HG02763 (cell line): ENCODE results near the gene CCDC86.

ENCODE experiments used
- ATAC-seq: cut with Tn5 transposase; IDR thresholded peaks from one replicate; pipeline ENCODE4 v1.9.1; 2021; ENCODE audit warnings: mild to moderate bottlenecking, moderate library complexity; ENCODE audit not compliant: unreplicated experiment

Gene CCDC86

DNA sequence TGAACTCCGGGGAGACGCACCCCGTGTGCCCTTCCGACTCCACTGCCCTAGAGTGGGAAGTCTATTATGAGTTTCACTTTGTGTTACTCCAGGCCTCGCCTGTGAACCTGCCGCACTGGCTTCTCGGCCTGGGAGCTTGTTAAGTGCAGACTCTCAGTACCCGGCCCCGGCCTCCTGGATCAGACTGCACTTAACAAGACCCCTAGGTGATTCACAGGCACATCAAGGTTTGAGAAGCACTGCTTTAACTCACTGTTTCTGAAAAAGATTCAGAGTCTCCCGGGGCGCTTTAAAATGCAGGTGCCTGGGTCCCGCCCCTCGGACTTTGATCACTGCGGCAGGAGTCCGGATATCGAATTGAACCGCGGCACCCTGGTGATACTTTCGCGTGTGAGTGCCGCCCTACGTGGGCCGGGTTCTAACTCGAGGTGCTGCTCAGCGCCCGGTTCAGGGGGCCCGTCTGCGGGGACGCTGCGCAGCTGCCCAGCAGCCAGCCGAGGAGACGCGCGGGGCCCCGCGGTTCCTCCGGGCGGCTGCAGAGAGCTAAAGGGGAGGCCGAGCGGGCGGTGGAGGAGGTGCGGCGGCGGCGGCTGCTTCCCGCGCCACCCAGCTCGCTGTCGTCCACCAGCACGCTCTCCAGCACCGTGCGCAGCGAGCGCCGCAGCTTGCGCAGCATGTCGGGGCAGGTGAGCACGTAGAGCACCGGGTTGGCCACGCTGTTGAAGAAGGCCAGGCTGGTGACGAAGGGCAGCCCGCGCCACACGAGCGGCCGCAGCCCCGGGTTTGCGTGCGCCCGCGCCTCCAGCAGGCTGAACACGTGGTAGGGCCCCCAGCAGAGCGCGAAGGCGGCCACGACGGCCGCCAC, 10.4 kb downstream of the CCDC86 start:
- ATAC-seq: no peak

DNA sequence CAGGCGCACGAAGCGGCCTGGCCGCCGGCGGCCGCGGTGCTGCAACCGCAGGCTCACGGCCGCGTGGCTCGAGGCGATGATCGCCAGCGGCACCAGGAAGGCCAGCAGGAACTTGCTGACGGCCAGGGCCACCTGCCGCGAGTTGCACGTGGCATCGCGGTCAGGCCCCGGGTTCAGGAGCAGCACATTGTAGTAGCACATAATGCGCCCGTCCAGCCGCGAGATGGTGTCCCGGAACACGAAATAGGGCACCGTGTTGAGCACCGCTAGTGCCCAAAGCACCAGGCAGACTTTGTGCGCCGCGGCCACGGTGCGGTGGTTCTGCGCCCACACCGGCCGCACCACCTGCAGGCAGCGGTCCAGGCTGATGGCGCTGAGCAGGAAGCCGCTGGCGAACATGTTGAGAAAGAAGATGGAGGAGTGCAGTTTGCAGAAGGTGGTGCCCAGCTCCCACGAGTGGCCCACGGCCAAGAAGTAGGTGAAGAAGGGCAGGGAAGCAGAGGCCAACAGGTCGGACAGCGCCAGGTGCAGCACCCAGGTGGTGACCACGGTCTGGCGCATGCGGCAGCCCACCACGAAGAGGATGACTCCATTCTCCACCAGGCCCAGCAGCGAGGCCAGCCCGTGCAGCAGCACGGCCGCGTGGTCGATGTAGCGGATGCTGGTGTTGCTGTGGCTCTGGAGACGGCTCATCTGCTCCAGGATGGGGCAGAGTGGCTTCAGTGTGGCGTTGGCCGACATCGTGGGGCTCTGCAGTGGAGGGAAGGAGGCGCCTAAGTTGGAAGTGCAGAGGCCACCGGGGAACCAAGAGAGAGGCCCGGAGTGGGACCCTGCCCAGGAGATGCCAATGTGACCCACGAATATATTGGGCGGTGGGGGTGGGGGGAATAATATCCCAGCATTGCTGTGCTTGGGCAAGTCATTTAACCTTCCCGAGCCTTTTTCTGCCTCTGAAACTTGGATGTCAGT, 11.4 kb downstream of the CCDC86 start:
- no peak for ATAC-seq

DNA sequence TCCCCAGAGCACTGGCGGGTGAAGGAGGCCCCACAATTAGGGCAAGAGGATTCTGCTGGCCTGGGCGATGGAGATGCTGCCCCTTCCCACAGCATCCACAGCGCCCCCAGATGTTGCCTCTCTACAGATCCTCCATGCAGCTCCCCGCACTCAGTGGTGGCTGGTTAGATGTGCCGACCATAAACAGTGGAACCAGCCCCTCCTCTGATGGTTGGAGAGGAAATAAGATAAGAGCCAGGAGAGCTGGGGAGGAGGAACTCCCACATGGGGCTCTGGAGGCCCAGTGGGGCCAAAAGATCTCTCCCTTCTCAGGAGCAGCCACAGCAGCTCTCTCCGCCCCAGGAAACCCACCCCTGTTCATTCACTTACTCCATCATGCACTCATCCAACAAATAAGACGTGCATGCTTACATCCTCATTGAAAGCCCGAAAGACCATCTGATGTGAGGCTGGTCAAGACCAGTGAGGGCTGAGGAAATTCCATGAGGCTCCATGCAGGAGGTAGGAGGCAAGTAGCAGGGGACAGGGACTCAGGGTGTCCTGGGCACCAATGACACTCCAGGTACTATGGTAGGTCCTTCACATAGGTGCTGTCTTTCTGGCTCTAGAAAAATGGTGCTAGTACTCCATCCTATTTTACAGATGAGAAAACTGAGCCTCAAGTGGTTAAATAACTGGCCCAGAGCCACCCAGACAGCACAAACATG, 12.4 kb downstream of the CCDC86 start:
- ATAC-seq: no peak

DNA sequence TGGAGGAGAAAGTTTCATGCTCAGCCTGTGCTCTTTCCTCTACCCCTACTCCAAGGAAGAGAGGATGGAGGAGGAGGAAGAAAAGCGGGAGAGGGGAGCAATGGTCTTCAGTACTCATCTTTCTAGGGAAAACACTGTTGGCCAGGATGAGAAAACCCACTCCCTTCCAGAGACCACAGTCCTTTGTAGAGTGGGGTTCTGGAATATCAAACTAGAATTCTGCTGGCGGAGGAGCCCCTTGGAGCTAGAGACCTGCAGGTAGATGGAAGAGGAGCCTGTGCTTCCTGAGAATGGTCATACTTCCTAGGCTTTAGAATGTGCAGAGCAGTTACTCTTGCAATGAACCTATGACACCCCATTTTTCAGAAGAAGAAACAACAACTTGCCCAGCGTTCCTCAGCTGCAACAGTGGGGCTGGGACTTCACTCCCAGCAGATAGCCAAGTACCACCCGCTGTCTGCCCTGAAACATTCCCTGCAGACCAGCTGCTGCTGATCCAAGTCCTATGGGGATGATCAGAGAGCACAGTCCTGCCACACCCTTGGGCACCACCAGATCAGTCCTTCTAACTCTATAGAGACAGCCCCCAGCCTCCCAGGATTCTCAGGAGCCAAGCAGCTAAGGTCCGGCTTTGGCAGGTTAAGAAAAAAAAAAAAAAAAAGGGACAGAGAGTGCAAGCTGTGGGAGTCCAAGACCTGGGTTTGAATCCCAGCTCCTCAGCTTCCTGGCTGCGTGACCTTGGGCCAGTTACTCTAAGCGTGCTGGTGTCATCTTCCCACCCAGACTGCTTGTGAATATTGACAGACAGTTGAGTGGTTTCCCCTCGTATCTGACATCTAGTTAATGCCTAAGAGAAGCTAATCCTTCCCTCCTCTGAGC, 13.2 kb downstream of the CCDC86 start:
- no peak for ATAC-seq

DNA sequence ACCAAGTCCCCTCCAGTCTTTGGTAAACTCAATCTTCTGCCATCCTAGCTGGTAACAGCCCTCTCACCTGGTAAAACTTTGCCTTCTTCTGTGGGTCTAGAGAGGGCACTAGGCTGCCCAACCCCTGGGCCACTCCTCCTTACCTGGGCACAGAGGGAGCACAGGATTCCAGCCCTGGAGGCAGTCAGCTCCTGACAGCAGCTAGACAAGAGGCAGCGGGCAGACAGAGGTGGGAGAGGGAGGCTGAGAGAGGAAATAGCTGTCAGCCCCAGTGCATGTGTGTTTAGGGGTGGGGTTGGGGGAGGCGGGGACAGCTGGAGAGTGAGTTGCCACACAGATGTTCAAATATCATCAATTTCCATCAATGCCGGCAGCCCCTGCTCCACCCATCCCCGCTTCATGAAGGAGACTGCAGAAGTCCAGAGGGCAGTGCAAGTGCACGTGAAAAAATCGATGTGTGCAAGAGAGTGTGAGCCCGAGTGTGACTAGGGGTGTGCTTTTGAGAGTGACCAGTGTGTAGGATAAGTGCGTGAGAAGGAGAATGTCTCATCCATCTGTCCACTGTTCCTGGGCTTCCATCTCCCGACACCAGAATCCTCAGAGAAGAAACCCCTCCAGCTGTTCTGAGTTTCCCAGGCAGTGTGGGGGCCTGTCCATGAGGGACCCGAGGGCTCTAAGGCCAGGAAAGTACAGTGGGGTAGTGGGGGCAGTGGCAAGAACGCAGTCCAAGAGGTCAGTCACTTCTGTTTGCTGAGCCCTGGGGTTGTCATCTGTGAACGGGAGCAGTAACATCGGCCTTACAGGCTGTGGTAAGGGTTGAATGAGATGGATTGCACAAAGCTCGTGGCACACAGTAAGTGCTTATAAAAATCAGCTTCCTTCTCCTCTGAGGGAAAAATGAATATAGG, 14.1 kb downstream of the CCDC86 start, which contains the start of gene PTGDR2:
TSS of gene PTGDR2 (minus strand) at position 225 of the 908 bp plus-strand sequence. CDS start 2,228 bp downstream, outside the sequence.
- no peak for ATAC-seq

DNA sequence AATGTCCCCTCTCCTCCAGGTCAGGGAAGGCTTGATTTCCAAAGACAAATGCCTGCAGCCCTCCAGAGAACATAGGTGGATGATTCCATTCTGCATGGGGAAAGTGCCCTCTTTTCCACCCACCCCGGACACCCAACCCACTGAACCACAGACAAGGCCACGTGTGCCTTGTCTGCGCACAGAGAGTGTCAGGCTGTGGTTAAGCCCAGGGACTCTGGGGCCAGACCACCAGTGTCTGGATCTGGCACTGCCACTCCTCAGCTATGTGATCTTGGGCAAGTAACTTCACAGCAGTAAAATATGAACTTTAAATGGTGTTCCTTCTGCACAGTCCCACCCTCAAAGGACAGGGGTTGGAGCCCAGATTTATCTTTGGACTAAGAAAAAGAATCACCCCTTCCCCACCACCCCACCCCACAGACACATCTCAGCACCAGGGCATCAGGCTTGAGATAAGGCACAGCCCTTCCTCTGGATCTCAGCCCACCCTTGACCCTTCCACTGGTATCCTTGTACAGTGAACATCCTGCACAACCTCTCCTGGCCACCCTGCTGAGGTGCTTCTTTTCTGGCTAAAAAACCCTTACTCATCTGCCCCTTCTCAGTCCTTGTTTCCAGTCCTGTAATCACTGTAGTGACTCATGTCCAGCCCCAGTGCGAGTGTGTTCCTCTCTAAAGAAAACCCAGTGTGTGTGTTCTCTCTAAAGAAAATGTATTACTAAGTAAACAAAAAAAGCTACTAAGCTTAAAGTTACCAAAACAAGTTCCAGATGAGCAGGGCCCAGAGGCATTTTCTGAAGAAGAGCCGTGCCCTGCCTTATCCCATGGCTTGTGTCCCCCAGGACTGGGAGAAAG, 15.7 kb downstream of the CCDC86 start:
- no peak for ATAC-seq

DNA sequence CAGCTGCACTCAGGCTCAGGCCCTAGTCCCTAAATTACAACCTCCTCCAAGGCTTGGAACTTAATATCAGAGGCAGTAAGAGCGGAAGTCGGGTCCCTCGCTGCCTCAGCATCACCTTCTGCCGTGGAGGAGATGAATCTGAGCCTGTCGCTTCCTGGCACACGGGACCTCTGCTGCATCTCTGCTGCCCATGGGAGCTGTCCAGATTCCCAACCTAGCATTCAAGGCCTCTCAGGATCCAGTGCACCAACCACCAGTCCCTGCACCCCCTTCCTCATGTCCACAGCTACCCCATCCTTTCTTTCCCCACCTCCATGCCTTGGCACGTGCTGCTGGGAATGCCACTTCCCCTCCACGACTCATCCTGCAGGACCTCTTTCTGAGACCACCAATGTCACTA, 16.3 kb downstream of the CCDC86 start:
- ATAC-seq: no peak

DNA sequence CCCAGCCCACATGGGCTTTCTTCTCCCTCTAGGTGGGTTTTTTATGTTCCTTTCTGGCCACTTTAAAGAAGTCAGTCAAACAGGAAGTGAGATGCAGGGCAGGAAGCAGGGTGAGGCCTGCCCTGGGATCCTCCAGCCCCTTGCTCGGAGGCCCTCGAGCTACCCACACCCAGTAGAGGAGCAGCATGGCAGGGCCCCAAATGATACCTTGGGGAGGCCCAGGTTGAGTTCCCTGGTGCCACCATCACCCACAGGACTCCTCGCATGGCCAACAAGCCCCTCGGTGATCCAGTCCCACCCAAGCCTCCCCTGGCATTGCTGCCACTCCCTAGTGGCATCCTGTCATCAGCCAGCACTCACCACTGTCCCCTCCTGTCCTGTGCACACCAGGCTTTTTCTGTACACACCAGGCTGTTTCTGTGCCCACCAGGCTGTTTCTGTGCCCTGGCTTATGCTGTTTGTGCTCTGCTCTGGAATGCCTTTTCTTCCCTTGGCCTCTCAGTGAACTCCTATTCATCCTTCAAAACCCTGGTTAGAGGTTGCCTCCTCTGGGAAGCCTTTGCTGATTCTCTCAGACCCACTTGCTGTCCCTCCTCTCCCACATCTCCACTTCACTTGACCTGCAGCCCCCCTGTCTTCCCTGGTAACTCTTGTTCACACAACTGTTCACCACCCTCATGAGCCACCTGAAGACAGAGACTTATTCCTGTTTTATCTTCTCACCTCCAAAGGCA, 17.0 kb downstream of the CCDC86 start:
- no peak for ATAC-seq

DNA sequence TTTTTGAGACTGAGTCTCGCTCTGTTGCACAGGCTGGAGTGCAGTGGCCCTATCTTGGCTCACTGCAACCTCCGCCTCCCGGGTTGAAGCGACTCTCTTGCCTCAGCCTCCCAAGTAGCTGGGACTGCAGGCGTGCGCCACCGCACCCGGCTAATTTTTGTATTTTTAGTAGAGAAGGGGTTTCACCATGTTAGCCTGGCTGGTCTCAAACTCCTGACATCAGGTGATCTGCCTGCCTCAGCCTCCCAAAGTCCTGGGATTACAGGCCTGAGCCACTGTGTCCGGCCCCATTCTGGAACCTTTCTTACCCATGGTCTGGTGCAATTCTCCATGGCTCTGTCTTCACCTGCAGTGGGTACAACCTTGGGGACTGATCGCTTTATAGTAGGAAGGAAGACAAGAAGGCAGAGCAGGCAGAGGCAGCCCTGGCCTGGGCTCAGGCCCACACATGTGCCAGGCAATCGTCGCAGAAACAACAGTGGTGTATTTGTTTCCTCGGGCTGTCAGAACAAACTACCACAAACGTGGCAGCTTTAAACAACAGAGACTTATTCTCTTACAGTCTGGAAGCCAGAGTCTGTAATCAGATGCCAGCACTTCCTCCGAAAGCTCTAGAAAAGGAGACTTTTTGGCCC, 17.8 kb downstream of the CCDC86 start:
- no peak for ATAC-seq

DNA sequence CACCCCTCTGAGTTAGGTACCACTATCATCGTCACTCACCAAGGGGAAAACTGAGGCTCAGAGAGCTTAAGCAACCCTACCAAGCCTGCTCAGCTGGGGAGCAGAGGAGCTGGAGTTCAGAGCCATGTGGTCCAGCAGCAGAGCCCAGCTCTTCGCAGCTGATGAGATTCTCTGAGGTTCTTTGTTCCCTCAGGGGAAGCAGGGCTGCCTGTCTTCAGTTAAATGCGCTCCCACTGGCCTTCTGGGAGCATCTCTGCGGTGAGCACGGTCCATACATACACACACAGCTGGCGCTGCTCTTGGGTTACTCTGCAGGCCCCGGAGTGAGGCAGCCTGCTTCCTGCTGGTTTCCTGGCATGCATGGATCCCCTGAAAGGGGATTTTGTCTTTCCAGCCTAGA, 19.0 kb downstream of the CCDC86 start:
- no peak for ATAC-seq

DNA sequence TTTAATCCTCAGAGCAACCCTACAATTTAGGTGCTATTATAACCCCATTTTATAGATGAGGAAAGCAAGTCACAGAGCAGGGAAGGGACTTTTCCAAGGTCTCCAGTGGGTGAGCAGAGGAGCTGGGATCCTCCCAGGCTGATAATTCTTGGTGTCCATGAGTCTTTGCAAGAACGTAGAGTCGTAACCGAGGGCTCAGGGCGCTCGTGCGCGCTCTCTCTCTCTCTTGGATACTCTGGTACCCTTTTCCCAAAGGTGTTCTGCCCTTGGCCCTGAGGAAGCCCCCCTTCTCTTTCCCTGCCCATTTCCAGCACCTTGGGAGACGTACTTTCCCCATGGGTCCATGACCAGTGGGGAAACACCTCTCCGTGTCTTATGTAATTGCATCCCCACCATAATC, 20.3 kb downstream of the CCDC86 start:
- no peak for ATAC-seq

DNA sequence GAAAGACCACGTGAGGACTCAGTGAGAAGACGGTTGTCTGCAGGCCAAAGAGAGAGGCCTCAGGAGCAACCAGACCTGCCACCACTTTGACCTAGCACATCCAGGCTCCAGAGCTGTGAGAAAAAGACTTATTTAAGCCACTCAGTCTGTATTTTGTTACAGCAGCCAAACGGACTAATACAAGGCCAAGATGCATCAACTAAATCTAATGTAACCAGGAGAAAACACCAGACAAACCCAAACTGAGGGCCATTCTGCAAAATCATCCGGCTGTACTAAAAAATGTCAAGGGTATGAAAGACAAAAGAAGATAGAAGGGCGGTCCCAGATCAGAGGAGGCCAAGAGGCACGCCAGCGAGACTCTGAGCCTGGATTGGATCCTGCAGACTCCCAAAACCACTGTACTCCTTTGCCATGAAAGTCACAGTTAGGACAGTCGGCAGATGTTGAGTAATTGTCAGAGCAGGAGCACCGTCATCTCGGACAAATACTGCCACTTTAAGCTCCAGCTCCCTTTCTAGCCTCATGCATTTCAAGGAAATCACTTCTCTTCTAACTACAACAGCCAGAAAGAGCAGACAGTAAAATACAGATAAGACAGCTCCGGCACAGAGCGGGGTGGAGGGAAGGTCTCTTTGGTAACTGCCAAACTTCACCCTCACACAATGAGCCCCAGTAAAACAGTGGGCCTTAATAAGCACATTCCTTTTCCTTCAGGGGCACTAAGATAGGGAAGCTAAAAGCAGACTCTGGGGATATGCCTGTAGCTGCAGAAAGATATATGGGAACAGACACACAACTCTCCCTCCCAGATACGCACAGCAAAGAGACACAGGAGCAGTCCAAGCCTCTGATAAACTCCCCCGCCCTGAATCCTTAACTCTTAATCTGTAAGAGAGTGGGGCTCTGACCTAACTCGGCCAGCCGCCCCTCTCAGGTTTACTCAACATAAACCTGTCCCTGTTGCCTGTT, 21.9 kb downstream of the CCDC86 start:
- ATAC-seq: no peak

DNA sequence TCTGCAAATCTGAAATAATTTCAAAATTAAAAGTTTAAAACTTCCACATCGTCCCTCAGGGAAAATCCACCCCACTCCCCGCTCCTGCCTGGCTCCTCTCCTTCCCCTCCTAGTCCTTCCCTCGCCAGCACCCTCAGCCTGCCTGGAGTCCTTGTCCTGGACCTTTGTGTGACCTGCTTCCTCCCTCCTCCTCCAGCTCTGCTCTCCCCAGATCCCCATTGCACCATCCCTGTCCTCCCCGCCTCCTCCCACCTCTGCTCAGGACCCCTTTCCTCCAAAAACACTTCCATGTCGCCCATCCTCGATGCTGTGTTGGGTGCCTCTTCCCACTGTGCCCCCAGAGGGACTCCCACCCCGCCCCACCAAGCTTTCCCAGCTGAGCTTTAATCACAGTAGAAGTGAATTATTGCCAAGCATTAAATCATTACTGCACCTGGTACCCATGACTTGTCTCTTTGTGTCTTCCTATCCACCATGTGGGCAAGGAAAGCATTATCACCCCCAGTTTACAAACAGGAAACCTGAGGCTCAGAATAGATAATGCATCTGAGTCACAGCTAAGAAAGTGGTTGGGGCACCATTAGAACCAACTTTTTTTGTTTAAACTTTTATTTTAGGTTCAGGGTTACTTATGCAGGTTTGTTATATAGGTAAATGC, 23.1 kb downstream of the CCDC86 start:
- no peak for ATAC-seq

DNA sequence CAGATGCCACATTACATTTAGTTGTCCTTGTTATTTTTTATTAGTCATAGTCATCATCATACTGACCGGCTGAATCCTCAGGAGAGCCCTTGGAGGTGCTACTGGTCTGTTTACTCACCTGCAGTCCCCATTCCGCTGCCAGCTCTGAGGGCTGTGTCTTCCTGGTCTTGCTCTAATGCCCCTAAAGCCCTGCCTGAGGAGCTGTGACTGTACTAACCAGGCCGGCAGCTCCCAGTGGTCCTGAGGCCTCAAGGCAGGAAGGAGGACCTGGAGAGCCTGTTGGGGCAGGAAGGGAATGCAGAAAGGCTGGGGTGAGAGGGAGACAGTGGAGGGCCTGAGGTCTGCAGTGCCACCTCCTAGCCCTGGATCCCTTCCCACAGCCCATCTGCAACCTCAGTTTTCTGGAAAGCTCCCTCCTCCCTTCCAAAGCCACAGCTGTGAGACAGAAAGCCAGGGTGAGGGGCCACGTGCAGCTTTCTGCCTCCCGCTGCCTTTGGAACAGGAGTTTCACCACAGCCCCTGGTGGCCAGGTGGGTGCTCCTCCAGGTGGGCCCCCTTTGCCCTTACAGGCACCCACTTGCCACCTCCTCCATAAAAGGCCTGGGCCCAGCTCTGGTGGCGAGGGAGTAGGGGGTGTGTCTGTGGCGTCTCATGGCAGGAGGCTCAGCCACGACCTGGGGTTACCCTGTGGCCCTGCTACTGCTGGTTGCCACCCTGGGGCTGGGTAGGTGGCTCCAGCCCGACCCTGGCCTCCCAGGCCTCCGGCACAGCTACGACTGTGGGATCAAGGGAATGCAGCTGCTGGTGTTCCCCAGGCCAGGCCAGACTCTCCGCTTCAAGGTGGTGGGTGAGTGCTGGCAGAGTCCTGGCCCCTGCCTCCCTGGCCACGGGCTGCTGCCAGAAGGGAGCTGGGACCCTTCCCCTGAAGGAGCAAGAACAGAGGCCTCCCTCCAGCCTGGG, 25.3 kb downstream of the CCDC86 start, which contains the start of gene ZP1:
TSS of gene ZP1 (plus strand) at position 632 of the 960 bp plus-strand sequence. CDS start at position 652, 20 bp downstream.
- ATAC-seq: no peak
